PC-3 (cell line): ENCODE results near the gene ATG16L1. TPM values are rescaled to one million over a fixed set of nuclear protein-coding genes. Genes with fewer than 3 reads are reported as not detected.

Source experiments
- ATAC-seq: fragments of 200-7000 bp; cut with Tn5 transposase; 2 replicates; pipeline ENCODE4 v1.9.1; 2020; ENCODE audit warnings: mild to moderate bottlenecking, moderate library complexity
- BruUV-seq: library from RNA; stranded (reverse); fragments of 400-500 nt; replicated peaks from 2 replicates; lab custom pipeline; 2021; lab: Mats Ljungman, UMichigan
- CTCF ChIA-PET: fragments of 300-600 bp; sonication (Branson Sonifier 250); formaldehyde crosslinking; loops from one replicate; lab custom pipeline; 2022; ENCODE audit warnings: antibody characterized with exemption; lab: Charles Lee
- POLR2A ChIA-PET: fragments of 300-600 bp; sonication (Branson Sonifier 250); formaldehyde crosslinking; loops from one replicate; lab custom pipeline; 2022; ENCODE audit warnings: antibody characterized with exemption; ENCODE audit not compliant: unreplicated experiment; lab: Charles Lee
- DNase-seq: peaks from one replicate; pipeline ENCODE4 v3.0.0-alpha.2; 2015
- H2AFZ ChIP-seq: fragments of 300-600 bp; sonication (generic); 2 replicates; pipeline ENCODE4 v1.6.0; 2016; ENCODE audit warnings: antibody characterized with exemption, low read length
- H3F3A ChIP-seq: fragments of 300-600 bp; sonication (generic); one replicate; pipeline ENCODE4 v1.6.0; 2017; ENCODE audit warnings: antibody characterized with exemption, low read length, control low read depth, mild to moderate bottlenecking; ENCODE audit not compliant: unreplicated experiment
- H3K27ac ChIP-seq: fragments of 300-600 bp; sonication (generic); 2 replicates; pipeline ENCODE4 v1.5.1; 2016; ENCODE audit warnings: mild to moderate bottlenecking, low read length
- H3K27me3 ChIP-seq: fragments of 300-600 bp; sonication (generic); 2 replicates; pipeline ENCODE4 v1.6.1; 2016; ENCODE audit warnings: low read length, mixed read lengths
- H3K36me3 ChIP-seq: fragments of 300-600 bp; sonication (generic); 2 replicates; pipeline ENCODE4 v1.6.1; 2016; ENCODE audit warnings: low read depth, mixed run types, low read length, mixed read lengths
- H3K4me1 ChIP-seq: fragments of 300-600 bp; sonication (generic); 2 replicates; pipeline ENCODE4 v1.5.1; 2016; ENCODE audit warnings: low read length; ENCODE audit not compliant: insufficient read depth
- H3K4me2 ChIP-seq: fragments of 300-600 bp; sonication (generic); 2 replicates; pipeline ENCODE4 v1.6.0; 2016; ENCODE audit warnings: low read length
- H3K4me3 ChIP-seq: fragments of 300-600 bp; sonication (generic); 2 replicates; pipeline ENCODE4 v1.5.1; 2016; ENCODE audit warnings: mild to moderate bottlenecking, low read length, mixed read lengths
- H3K79me2 ChIP-seq: fragments of 300-600 bp; sonication (generic); 2 replicates; pipeline ENCODE4 v1.6.1; 2017; ENCODE audit warnings: low read length, mixed read lengths
- H3K9ac ChIP-seq: fragments of 300-600 bp; sonication (generic); 2 replicates; pipeline ENCODE4 v1.6.0; 2016; ENCODE audit warnings: mild to moderate bottlenecking, low read length
- H3K9me2 ChIP-seq: fragments of 300-600 bp; sonication (generic); replicated peaks from 2 replicates; pipeline ENCODE4 v1.6.1; 2016; ENCODE audit warnings: mixed run types, low read length, mixed read lengths
- H3K9me3 ChIP-seq: fragments of 300-600 bp; sonication (generic); 2 replicates; pipeline ENCODE4 v1.6.1; 2016; ENCODE audit warnings: low read length, mixed read lengths
- H4K20me1 ChIP-seq: fragments of 300-600 bp; sonication (generic); 2 replicates; pipeline ENCODE4 v1.6.1; 2016; ENCODE audit warnings: low read length, mixed read lengths
- EZH2 ChIP-seq: fragments of 300-600 bp; sonication (generic); IDR thresholded peaks from one replicate; pipeline ENCODE4 v1.6.1; 2017; ENCODE audit warnings: antibody characterized with exemption, mild to moderate bottlenecking, low read length; ENCODE audit not compliant: unreplicated experiment
- EZH2phosphoT487 ChIP-seq: fragments of 300-600 bp; sonication (generic); IDR thresholded peaks from 2 replicates; pipeline ENCODE4 v1.6.1; 2018; ENCODE audit warnings: mild to moderate bottlenecking, antibody characterized with exemption, low read length, borderline replicate concordance
- intact Hi-C: fragments of 100-400 bp; cut with micrococcal nuclease; formaldehyde crosslinking; loops from 2 replicates; pipeline ENCODE4 v1.9.0; 2023
- total RNA-seq: library from RNA; depleted of rRNA; stranded (reverse); fragments of >200 nt; gene quantifications from 2 replicates; pipeline ENCODE4 v1.2.3, GENCODE V29; 2014
- TF ChIP-seq, protein P1 (sequence below): fragments of 300-600 bp; sonication (generic); conservative IDR thresholded peaks from 2 replicates; pipeline ENCODE4 v1.5.1; 2017; ENCODE audit warnings: antibody characterized with exemption, low read depth, mild to moderate bottlenecking, low read length

Gene ATG16L1
- total RNA-seq, 1 experiment from 2014 or later, result 173 TPM

DNA sequence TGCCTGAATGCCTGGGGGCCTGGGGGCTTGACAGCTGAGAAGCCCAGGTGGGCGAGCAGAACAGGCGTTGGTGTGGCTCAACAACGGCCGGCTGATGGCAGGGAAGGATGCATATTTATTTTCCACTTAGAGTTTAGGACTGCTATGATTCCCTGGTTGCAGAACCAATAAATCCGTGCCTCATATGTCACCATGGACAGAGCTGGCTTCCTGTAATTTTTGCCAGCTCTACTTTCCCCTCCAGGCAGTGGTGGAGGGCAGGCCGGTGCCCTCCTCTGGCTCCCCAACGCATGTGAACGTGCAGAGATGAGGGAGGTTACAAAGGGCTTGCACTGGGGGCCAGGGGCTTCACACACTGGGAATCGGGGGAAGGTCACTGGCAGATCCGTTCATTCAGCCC, 74.3 kb downstream of the ATG16L1 start:
- no TSS peak for BruUV-seq
- no peak overlapping the region for H3K27ac ChIP-seq
- CTCF ChIA-PET, result interaction anchor here (0.6 kb wide), 1 partner anchor 15 kb away, joined by 3 read pairs; no protein-coding TSS in a partner anchor
- TF ChIP-seq EZH2 (no peak), EZH2phosphoT487 (no peak)
- TF ChIP-seq, protein P1, sequence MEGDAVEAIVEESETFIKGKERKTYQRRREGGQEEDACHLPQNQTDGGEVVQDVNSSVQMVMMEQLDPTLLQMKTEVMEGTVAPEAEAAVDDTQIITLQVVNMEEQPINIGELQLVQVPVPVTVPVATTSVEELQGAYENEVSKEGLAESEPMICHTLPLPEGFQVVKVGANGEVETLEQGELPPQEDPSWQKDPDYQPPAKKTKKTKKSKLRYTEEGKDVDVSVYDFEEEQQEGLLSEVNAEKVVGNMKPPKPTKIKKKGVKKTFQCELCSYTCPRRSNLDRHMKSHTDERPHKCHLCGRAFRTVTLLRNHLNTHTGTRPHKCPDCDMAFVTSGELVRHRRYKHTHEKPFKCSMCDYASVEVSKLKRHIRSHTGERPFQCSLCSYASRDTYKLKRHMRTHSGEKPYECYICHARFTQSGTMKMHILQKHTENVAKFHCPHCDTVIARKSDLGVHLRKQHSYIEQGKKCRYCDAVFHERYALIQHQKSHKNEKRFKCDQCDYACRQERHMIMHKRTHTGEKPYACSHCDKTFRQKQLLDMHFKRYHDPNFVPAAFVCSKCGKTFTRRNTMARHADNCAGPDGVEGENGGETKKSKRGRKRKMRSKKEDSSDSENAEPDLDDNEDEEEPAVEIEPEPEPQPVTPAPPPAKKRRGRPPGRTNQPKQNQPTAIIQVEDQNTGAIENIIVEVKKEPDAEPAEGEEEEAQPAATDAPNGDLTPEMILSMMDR, result no peak
- H3K9ac ChIP-seq, result no peak overlapping the region
- no peaks in the 10 kb centered on the region for H3K27me3 ChIP-seq
- ATAC-seq (0 out of 2 replicates have a peak, but pooled peaks have one; percentile 24), DNase-seq (no peak)
- H2AFZ ChIP-seq, result no peak overlapping the region
- intact Hi-C loops, result no loop called here
- no peaks in the 10 kb centered on the region for H3K9me3 ChIP-seq
- H3K79me2 ChIP-seq, result no peaks in the 10 kb centered on the region
- H4K20me1 ChIP-seq, result no peaks in the 10 kb centered on the region
- H3K9me2 ChIP-seq, result no peaks in the 10 kb centered on the region
- no peaks in the 10 kb centered on the region for H3K36me3 ChIP-seq
- no peaks in the 10 kb centered on the region for H3K4me1 ChIP-seq
- POLR2A ChIA-PET, result interaction anchor here (0.6 to 0.7 kb wide), 2 partner anchors 25 to 103 kb away, joined by 5 to 6 read pairs; no protein-coding TSS in a partner anchor
- no peak overlapping the region for H3K4me2 ChIP-seq
- no peak overlapping the region for H3K4me3 ChIP-seq
- no peaks in the 10 kb centered on the region for H3F3A ChIP-seq

DNA sequence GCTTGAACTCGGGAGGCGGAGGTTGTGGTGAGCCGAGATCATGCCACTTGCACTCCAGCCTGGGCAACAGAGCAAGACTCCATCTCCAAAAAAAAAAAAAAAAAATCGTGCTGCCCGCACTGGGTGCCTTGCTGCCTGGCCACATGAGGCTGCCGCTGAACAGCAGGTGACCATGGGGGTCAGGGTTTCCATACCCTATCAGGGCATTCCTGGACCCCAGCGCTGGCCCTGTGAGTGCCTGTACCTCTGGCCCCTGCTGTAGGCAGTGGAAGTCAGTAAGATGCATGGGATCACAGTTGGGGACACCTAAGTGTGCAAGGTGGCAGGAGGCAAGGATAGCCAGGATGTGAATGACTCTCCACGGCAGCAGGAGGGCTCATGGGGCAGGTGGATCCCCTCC, 75.0 kb downstream of the ATG16L1 start:
- ChIA-PET CTCF (no interaction called here), POLR2A (no interaction called here)
- no peaks in the 10 kb centered on the region for H3F3A ChIP-seq
- no peak for ATAC-seq
- no TSS peak for BruUV-seq
- DNase-seq, result no peak
- no peak overlapping the region for H3K4me2 ChIP-seq
- no peaks in the 10 kb centered on the region for H3K9me3 ChIP-seq
- no peak overlapping the region for H3K9ac ChIP-seq
- H3K4me3 ChIP-seq, result no peak overlapping the region
- H4K20me1 ChIP-seq, result no peaks in the 10 kb centered on the region
- H3K27ac ChIP-seq, result no peak overlapping the region
- H3K36me3 ChIP-seq, result no peaks in the 10 kb centered on the region
- H2AFZ ChIP-seq, result no peak overlapping the region
- TF ChIP-seq EZH2phosphoT487 (no peak), EZH2 (no peak)
- TF ChIP-seq, protein P1, result no peak
- no peaks in the 10 kb centered on the region for H3K4me1 ChIP-seq
- intact Hi-C loops, result no loop called here
- H3K27me3 ChIP-seq, result no peaks in the 10 kb centered on the region
- no peaks in the 10 kb centered on the region for H3K9me2 ChIP-seq
- H3K79me2 ChIP-seq, result no peaks in the 10 kb centered on the region

DNA sequence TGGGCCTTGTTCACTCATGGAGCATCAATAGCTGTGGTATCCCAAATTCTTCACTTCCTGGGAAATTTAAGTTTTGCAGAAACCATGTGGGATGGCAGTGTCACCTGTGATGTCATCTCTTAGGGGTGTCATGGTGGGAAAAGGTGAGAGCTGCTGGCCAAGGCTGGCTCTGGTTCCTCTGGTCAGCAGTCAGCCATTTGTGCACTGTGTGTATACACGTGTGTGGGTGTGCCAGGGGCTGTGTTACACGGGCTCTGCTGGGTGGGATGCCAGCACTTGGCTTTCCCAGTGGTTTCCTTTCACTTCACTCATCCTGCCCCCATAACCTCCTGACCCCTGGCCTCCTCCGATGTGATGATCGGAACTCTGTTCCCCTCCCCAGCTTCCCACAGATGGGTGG, 77.4 kb downstream of the ATG16L1 start:
- no peaks in the 10 kb centered on the region for H3K9me3 ChIP-seq
- H3K9me2 ChIP-seq, result no peaks in the 10 kb centered on the region
- H3K4me2 ChIP-seq, result no peak overlapping the region
- H3K4me3 ChIP-seq, result no peak overlapping the region
- H3K9ac ChIP-seq, result no peak overlapping the region
- intact Hi-C loops, result no loop called here
- ChIA-PET POLR2A (no interaction called here), CTCF (no interaction called here)
- H3K4me1 ChIP-seq, result no peaks in the 10 kb centered on the region
- ATAC-seq, result no peak
- H4K20me1 ChIP-seq, result no peaks in the 10 kb centered on the region
- no peak overlapping the region for H3K27ac ChIP-seq
- no peak for DNase-seq
- H3F3A ChIP-seq, result no peaks in the 10 kb centered on the region
- H2AFZ ChIP-seq, result no peak overlapping the region
- BruUV-seq, result no TSS peak
- TF ChIP-seq EZH2 (no peak), EZH2phosphoT487 (no peak)
- TF ChIP-seq, protein P1, result no peak
- H3K36me3 ChIP-seq, result no peaks in the 10 kb centered on the region
- no peaks in the 10 kb centered on the region for H3K79me2 ChIP-seq
- no peaks in the 10 kb centered on the region for H3K27me3 ChIP-seq
